Measurements from ENCODE around the gene UNC93B1.

The UNC93B1 gene

GRCh38 chr11:68016161-68016903 is 12.4 kb upstream of the UNC93B1 start:
- no peak overlapping the region for H3K4me3 ChIP-seq (ENCODE audit: low read depth, low read length)
- DNase-seq (ENCODE audit: low read depth) = no peak
- no peak for TF ChIP-seq CTCF (IDR thresholded peaks at IDR 0.05; ENCODE audit: insufficient read depth, low read depth, low read length, missing control alignments)

DNA sequence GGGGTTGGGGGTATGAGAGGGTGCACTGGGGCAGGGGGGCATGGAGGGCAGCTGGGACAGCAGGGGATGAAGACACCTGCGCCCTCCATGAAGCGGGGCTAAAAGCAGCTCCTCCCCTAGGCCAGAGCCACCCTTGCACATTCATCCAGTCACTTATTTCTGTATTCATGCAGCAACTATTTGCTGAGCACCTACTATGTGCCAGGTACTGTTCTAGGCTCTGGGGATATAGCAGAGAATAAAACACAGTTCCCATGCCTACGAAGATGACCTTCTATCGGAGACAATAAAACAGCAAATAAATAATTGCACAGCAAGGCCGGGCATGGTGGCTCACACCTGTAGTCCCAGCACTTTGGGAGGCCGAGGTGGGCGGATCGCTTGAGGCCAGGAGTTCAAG is 11.6 kb upstream of the UNC93B1 start:
- TF ChIP-seq CTCF (IDR thresholded peaks at IDR 0.05; ENCODE audit: insufficient read depth, low read depth, low read length, missing control alignments) = no peak
- no peak for DNase-seq (ENCODE audit: low read depth)
- no peak overlapping the region for H3K4me3 ChIP-seq (ENCODE audit: low read depth, low read length)

DNA sequence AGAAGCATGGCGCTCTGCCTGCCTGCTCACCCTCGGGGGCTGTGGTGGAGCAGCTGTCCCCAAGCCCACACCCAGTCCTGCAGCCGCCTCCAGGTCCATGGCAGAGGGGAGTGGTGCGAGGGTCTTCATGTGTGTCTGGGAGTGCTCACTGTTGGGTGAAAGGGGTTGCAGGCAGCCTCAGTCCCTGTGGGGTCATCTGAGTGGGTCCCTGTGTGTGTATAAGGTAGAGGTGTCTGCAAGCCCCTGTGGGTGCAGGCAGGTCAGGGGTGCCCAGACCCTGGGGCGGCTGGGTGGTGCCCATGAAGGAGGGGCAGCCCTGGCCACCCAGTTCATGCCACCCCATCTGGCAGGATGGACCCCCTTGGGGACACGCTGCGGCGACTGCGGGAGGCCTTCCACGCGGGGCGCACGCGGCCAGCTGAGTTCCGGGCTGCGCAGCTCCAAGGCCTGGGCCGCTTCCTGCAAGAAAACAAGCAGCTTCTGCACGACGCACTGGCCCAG is 11.1 kb upstream of the UNC93B1 start:
- TF ChIP-seq CTCF (IDR thresholded peaks at IDR 0.05; ENCODE audit: insufficient read depth, low read depth, low read length, missing control alignments) = no peak
- no peak for DNase-seq (ENCODE audit: low read depth)
- H3K4me3 ChIP-seq (ENCODE audit: low read depth, low read length) = no peak overlapping the region

DNA sequence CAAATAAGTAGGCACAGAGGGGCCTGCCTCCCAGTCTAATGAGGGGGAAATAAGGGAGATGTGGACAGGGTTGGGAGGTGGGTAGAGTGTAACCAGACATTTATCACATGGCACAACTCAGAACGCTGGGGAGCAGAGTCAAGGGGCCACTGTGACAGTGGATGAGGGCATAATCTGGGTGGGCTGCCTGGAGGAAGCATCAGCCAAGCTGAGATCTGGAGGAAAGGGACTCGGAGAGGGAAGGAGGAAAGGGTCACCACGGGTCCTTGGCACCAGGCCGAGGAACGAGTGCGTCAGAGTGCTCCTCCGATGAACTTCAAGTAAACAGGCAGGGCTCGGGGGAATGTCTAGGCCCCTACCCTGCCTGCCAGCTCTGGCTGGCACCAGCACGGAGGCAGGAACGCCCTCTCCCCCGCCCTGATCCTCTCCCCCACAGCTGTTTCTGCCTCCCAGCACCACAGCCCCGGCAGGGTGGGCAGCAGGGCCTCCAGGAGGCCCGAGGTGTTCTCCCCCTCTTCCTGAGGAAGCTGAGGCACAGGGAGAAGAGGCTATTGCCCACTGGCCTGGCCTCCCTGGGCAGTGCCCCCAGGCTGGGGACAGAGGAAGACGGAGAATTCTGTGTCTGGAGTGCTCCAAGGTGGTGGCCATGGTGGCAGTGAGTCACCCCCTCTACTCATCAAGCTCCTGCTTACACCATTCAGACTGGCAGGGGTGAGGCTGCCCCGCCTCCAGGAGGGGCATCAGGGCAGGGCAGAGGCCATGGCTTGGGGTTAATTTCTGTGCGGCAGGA is 10.5 kb upstream of the UNC93B1 start:
- H3K4me3 ChIP-seq (ENCODE audit: low read depth, low read length) = no peak overlapping the region
- no peak for DNase-seq (ENCODE audit: low read depth)
- TF ChIP-seq CTCF (IDR thresholded peaks at IDR 0.05; ENCODE audit: insufficient read depth, low read depth, low read length, missing control alignments) = no peak

DNA sequence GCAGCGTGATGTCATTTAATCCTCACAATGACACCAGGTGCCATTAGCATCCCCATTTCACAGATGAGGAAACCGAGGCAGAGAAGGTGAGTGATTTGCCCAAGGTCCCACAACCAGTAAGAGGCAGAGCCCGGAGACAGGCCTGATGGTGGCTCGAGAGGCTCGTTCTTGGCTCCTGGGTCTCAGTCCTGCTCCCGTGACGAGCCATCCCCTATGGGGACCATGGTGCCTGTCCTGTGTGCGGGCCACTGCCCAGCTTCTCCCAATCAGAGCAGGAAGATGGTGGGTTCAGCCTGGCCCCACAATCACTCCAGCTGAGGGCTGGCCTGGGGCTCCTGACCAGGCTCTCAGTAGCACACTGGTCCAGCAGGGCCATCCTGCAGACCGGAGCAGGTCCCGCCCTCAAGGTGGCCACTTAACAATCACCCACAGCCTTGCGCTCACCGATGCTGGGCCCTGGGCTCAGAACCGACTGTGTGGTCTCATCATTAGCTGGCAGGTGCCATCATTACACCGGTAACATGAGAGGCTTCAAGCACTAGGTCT is 9.8 kb upstream of the UNC93B1 start:
- no peak for TF ChIP-seq CTCF (IDR thresholded peaks at IDR 0.05; ENCODE audit: insufficient read depth, low read depth, low read length, missing control alignments)
- no peak for DNase-seq (ENCODE audit: low read depth)
- no peak overlapping the region for H3K4me3 ChIP-seq (ENCODE audit: low read depth, low read length)

GRCh38 chr11:68012843-68013610 is 9.1 kb upstream of the UNC93B1 start:
- TF ChIP-seq CTCF (IDR thresholded peaks at IDR 0.05; ENCODE audit: insufficient read depth, low read depth, low read length, missing control alignments) = no peak
- H3K4me3 ChIP-seq (ENCODE audit: low read depth, low read length) = no peak overlapping the region
- no peak for DNase-seq (ENCODE audit: low read depth)

Data from GM12865 (cell line).